Measurements from ENCODE around the gene ZNF682.
"Not testable (repeated sequence)": the region's sequence is repeated elsewhere in the genome, so short reads cannot be mapped to it uniquely, and the experiment has no call there.

ZNF682 gene

GRCh38 chr19:19997656-19998268 lies 41.5 kb downstream of the ZNF682 start:
- DNase-seq (ENCODE audit: low read depth) = peak; percentile 5

DNA sequence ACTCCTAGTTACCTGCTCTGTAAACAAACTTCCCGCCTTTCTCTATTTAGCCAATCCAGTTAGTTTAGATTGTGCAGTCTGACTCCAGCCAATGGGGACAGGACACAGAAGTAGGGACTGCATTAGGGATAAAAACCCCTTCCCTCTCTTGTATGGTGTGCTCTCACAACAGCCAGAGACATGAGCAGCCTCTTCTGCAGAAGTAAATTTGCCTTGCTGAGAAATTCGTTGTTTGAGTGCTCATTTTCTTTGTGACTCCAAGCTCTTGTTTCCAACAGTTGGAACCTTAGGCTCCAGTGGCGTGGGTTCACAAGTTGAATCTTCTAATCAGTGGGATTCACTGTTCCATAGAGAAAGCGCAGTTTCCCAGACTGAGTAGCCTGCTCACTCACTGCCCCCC lies 72.4 kb downstream of the ZNF682 start:
- DNase-seq (ENCODE audit: low read depth) = no peak

GRCh38 chr19:19966126-19966525 lies 73.2 kb downstream of the ZNF682 start:
- not testable (repeated sequence) for DNase-seq (ENCODE audit: low read depth)

DNA sequence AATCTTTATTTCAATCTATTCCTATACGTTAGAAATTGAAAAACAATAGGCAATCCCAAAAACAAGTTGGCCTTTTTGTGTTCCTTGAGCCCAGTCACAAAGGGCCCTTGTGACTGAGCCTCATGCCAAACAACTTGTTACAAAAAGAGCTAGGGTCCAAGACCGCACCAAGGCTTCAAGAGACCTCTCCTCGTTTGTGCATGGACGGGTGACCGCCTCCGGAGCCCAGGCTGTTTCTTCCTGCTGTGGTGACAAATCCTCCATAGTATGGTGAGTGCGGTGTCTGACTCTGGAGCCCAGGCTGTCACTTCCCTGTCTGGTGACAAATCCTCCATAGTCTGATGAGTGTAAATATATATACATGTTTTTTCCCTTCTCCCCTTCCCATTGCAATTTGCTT lies 74.9 kb downstream of the ZNF682 start:
- DNase-seq (ENCODE audit: low read depth) = no peak

DNA sequence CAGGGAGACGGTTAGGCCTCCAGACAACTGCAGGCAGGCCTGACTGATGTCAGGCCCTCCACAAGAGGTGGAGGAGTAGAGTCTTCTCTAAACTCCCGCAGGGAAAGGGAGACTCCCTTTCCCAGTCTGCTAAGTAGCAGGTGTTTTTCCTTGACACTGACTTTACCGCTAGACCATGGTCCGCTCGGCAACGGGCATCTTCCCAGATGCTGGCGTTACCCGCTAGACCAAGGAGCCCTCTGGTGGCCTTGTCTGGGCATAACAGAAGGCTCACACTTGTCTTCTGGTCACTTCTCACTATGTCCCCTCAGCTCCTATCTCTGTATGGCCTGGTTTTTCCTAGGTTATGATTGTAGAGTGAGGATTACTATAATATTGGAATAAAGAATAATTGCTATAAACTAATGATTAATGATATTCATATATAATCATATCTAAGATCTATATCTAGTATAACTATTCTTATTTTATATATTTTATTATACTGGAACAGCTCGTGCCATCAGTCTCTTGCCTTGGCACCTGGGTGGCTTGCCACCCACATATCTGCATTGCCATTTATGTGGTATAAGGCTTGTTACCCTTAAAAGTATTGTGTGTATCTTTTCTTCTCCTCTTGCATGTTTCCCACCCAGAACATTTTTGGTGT lies 80.0 kb downstream of the ZNF682 start:
- DNase-seq (ENCODE audit: low read depth) = peak; percentile 19

DNA sequence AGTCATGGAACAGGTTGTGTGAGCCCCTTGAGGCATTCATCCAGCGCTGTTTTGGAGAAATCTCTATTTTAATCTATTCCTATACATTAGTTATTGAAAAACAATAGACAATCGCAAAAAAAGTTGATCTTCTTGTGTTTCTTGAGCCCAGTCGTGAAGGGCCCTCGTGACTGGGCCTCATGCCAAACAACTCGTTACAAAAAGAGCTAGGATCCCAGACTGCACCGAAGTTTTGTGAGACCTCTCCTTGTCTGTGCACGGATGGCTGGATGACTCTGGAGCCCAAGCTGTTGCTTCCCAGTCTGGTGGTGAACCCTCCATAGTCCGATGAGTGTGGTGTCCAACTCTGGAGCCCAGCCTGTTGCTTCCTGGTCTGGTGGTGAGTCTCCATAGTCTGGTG lies 81.5 kb downstream of the ZNF682 start:
- DNase-seq (ENCODE audit: low read depth) = not testable (repeated sequence)

- no peak for DNase-seq (ENCODE audit: low read depth)
Observed at GRCh38 chr19:19956434-19957075, 82.8 kb downstream of the ZNF682 start.

- no peak for DNase-seq (ENCODE audit: low read depth)
Observed at GRCh38 chr19:19955208-19955607, 84.1 kb downstream of the ZNF682 start.
